OCI-LY1 (cell line): Measurements from ENCODE around the gene LRRC43.
A peak's percentile ranks its signal among the peaks of the same experiment; 100 is the strongest.

Source experiments
- H2AFZ ChIP-seq: fragments of 200-600 bp; sonication (generic), shearing (Covaris generic); 2 replicates; pipeline ENCODE4 v1.6.0; 2014; ENCODE audit warnings: antibody characterized with exemption, mild to moderate bottlenecking, low read length
- H3F3A ChIP-seq: fragments of 200-600 bp; sonication (generic), shearing (Covaris generic); 2 replicates; pipeline ENCODE4 v1.6.0; 2014; ENCODE audit warnings: mild to moderate bottlenecking, antibody characterized with exemption, low read length, moderate library complexity; ENCODE audit not compliant: insufficient read depth
- H3K27ac ChIP-seq: fragments of 200-600 bp; sonication (generic); 2 replicates; pipeline ENCODE4 v1.5.1; 2014; ENCODE audit warnings: low read length, mixed run types, mild to moderate bottlenecking, low read depth; ENCODE audit not compliant: poor library complexity, severe bottlenecking
- H3K27me3 ChIP-seq: fragments of 200-600 bp; sonication (generic); 2 replicates; pipeline ENCODE4 v1.6.0; 2014; ENCODE audit warnings: antibody characterized with exemption, mild to moderate bottlenecking, low read length, moderate library complexity; ENCODE audit not compliant: insufficient read depth
- H3K36me3 ChIP-seq: fragments of 200-600 bp; sonication (generic); 2 replicates; pipeline ENCODE4 v1.6.1; 2014; ENCODE audit warnings: mild to moderate bottlenecking, antibody characterized with exemption, low read length, moderate library complexity, mixed read lengths; ENCODE audit not compliant: insufficient read depth
- H3K4me1 ChIP-seq: fragments of 200-600 bp; sonication (generic); 2 replicates; pipeline ENCODE4 v1.5.1; 2014; ENCODE audit warnings: mild to moderate bottlenecking, low read length, moderate library complexity; ENCODE audit not compliant: insufficient read depth, severe bottlenecking
- H3K4me2 ChIP-seq: fragments of 200-600 bp; sonication (generic), shearing (Covaris generic); 2 replicates; pipeline ENCODE4 v1.6.1; 2014; ENCODE audit warnings: low read length
- H3K4me3 ChIP-seq: fragments of 200-600 bp; sonication (generic); 2 replicates; pipeline ENCODE4 v1.5.1; 2014; ENCODE audit warnings: low read length, low read depth, mild to moderate bottlenecking, mixed read lengths; ENCODE audit not compliant: poor library complexity, severe bottlenecking
- H3K79me2 ChIP-seq: fragments of 200-600 bp; shearing (Covaris generic); 2 replicates; pipeline ENCODE4 v1.6.1; 2016; ENCODE audit warnings: mixed run types, low read length, mixed read lengths; ENCODE audit not compliant: insufficient read depth
- H3K9ac ChIP-seq: fragments of 200-600 bp; sonication (generic), shearing (Covaris generic); 2 replicates; pipeline ENCODE4 v1.6.1; 2014; ENCODE audit warnings: mild to moderate bottlenecking, low read length, mixed read lengths
- H3K9me2 ChIP-seq: fragments of 200-600 bp; sonication (generic), shearing (Covaris generic); 2 replicates; pipeline ENCODE4 v1.6.1; 2014; ENCODE audit warnings: low read depth, mild to moderate bottlenecking, low read length, mixed read lengths
- H3K9me3 ChIP-seq: fragments of 200-600 bp; shearing (Covaris generic); 2 replicates; pipeline ENCODE4 v1.6.1; 2014; ENCODE audit warnings: low read length, mixed read lengths
- H4K20me1 ChIP-seq: fragments of 200-600 bp; sonication (generic), shearing (Covaris generic); 2 replicates; pipeline ENCODE4 v1.6.0; 2016; ENCODE audit warnings: mild to moderate bottlenecking, low read length; ENCODE audit not compliant: insufficient read depth
- EZH2 ChIP-seq: fragments of 200-600 bp; sonication (generic), shearing (Covaris generic); IDR thresholded peaks from 2 replicates; pipeline ENCODE4 v1.8.0; 2017; ENCODE audit warnings: borderline replicate concordance, mixed run types, mild to moderate bottlenecking, antibody characterized with exemption, low read length, moderate library complexity, mixed read lengths
- TF ChIP-seq, protein P1 (sequence below): fragments of 200-600 bp; sonication (generic), shearing (Covaris generic); IDR thresholded peaks from 2 replicates; pipeline ENCODE4 v1.5.1; 2017; ENCODE audit warnings: mild to moderate bottlenecking, antibody characterized with exemption, low read length, moderate library complexity, mixed read lengths

The LRRC43 gene

DNA sequence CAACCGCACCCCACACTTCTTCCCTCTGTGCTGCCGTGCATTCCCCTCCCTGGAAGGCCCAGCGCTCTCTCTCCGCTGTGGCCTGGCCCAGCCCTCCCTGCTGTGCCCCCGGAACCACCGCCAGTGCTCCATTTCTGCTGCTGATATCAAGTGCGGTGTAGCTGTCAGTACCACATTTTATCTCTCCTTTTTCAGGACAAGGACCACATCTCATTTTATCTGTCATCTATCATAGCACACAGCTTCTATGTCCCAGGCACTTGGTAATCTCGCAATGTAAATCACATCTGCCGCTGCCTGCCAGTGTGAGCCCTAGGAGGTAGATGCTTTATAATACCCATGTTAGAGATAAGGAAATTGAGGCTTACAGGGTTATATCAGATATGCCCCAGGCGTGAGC lies 27.2 kb upstream of the LRRC43 start:
- Histone ChIP-seq H3K27ac (no peak overlapping the region), H3K4me1 (no peaks in the 10 kb centered on the region), H3K9me3 (no peaks in the 10 kb centered on the region), H4K20me1 (no peaks in the 10 kb centered on the region), H3K4me2 (no peak overlapping the region), H3K36me3 (no peaks in the 10 kb centered on the region), H2AFZ (no peak overlapping the region), H3K79me2 (no peaks in the 10 kb centered on the region), H3K9me2 (no peaks in the 10 kb centered on the region), H3K27me3 (no peaks in the 10 kb centered on the region; the same call in 1 of the 2 replicates), H3K9ac (no peak overlapping the region), H3F3A (no peaks in the 10 kb centered on the region), H3K4me3 (no peak overlapping the region)
- TF ChIP-seq, protein P1, sequence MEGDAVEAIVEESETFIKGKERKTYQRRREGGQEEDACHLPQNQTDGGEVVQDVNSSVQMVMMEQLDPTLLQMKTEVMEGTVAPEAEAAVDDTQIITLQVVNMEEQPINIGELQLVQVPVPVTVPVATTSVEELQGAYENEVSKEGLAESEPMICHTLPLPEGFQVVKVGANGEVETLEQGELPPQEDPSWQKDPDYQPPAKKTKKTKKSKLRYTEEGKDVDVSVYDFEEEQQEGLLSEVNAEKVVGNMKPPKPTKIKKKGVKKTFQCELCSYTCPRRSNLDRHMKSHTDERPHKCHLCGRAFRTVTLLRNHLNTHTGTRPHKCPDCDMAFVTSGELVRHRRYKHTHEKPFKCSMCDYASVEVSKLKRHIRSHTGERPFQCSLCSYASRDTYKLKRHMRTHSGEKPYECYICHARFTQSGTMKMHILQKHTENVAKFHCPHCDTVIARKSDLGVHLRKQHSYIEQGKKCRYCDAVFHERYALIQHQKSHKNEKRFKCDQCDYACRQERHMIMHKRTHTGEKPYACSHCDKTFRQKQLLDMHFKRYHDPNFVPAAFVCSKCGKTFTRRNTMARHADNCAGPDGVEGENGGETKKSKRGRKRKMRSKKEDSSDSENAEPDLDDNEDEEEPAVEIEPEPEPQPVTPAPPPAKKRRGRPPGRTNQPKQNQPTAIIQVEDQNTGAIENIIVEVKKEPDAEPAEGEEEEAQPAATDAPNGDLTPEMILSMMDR = no peak
- no peak for TF ChIP-seq EZH2

DNA sequence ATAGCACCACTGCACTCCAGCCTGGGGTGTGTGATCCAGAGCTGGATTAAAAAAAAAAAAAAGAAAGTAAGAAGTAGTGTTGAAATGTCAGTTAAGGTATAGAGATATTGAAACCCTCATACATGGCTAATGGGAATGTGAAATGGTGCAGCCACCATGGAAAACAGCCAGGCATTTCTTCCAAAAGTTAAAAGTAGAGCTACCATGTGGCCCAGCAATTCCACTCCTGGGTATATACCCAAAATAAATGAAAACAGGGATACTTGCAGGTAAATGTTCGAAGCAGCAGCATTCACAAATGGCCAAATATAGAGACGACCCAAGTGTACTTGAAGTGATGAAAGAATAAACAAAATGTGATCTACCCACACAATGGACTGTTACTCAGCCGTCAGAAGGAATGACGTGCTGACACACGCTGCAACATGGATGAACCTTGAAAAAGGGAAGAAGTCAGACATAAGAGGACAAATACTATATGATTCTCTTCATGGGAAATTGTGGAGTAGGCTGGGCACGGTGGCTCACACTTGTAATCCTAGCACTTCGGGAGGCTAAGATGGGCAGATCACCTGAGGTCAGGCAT lies 24.1 kb upstream of the LRRC43 start:
- no peak overlapping the region for H3K27ac ChIP-seq
- H3K9me3 ChIP-seq = no peaks in the 10 kb centered on the region
- no peak overlapping the region for H2AFZ ChIP-seq
- H3K4me3 ChIP-seq = no peak overlapping the region
- no peaks in the 10 kb centered on the region for H4K20me1 ChIP-seq
- no peak for TF ChIP-seq EZH2
- TF ChIP-seq, protein P1 = no peak
- no peaks in the 10 kb centered on the region for H3K79me2 ChIP-seq
- H3K9me2 ChIP-seq = no peaks in the 10 kb centered on the region
- H3K4me2 ChIP-seq = no peak overlapping the region
- no peaks in the 10 kb centered on the region for H3K36me3 ChIP-seq
- no peaks in the 10 kb centered on the region for H3F3A ChIP-seq
- H3K4me1 ChIP-seq = no peaks in the 10 kb centered on the region
- H3K27me3 ChIP-seq = peaks cover 5% of the 10 kb centered on the region; the same call in 1 of the 2 replicates
- no peak overlapping the region for H3K9ac ChIP-seq

DNA sequence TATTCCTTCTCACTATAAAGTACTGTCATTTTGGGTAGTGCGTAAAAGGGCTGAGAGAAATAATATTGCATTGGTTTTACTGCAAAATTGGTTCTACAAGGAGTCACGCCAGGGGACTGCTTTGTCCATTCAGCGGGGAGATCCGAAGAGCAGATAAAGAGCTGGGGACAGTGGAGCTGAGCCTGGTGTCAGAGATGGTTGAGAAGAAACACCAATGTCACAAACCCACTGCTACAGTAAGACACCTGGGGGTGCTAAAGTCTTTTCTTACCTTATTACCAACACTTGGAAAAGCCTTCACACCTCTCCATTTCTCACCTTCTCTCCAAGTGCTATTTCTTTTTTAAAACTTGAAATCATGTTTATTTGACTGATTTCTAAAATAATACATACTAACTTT lies 23.0 kb upstream of the LRRC43 start:
- TF ChIP-seq, protein P1 = peak; percentile 40
- no peak for TF ChIP-seq EZH2

More for the DNA sequence above, 23.0 kb upstream of the LRRC43 start:
- no peak overlapping the region for H3K4me2 ChIP-seq
- H4K20me1 ChIP-seq = no peaks in the 10 kb centered on the region
- H3K79me2 ChIP-seq = no peaks in the 10 kb centered on the region
- H3K9me3 ChIP-seq = no peaks in the 10 kb centered on the region
- no peaks in the 10 kb centered on the region for H3K9me2 ChIP-seq
- H3K9ac ChIP-seq = no peak overlapping the region
- H3K36me3 ChIP-seq = no peaks in the 10 kb centered on the region
- no peaks in the 10 kb centered on the region for H3F3A ChIP-seq
- no peak overlapping the region for H3K27ac ChIP-seq
- peaks cover 5% of the 10 kb centered on the region; the same call in 1 of the 2 replicates for H3K27me3 ChIP-seq
- H3K4me1 ChIP-seq = no peaks in the 10 kb centered on the region
- no peak overlapping the region for H2AFZ ChIP-seq
- no peak overlapping the region for H3K4me3 ChIP-seq
